CD4-positive, alpha-beta T cell treated with Interferon gamma for 1 hour (primary cell): ENCODE data around the gene TMEM86B.
A peak's percentile ranks its signal among the peaks of the same experiment; 100 is the strongest.

Experiments used
- DNase-seq: peaks from one replicate; pipeline ENCODE4 v3.0.0-alpha.2; 2020

Gene TMEM86B

GRCh38 chr19:55228403-55229031, at the start of gene TMEM86B:
TMEM86B (minus strand) TSS chr19:55228763; CDS start chr19:55228741, 22 bp downstream.
- DNase-seq = no peak

GRCh38 chr19:55277494-55277893, 48.9 kb upstream of the TMEM86B start:
- no peak for DNase-seq

- DNase-seq = peak; percentile 48
Observed at GRCh38 chr19:55276720-55277430, 48.3 kb upstream of the TMEM86B start.

- no peak for DNase-seq
Observed at GRCh38 chr19:55275851-55276719, 47.5 kb upstream of the TMEM86B start.

GRCh38 chr19:55273978-55274707, 45.6 kb upstream of the TMEM86B start:
- DNase-seq = no peak

- DNase-seq = no peak
Observed at GRCh38 chr19:55272142-55272541, 43.6 kb upstream of the TMEM86B start.

- DNase-seq = no peak
Observed at GRCh38 chr19:55270172-55270942, 41.8 kb upstream of the TMEM86B start.

GRCh38 chr19:55269299-55269698, 40.7 kb upstream of the TMEM86B start:
- no peak for DNase-seq

- no peak for DNase-seq
Observed at GRCh38 chr19:55266840-55267239, 38.3 kb upstream of the TMEM86B start.

GRCh38 chr19:55266404-55266803, 37.8 kb upstream of the TMEM86B start:
- DNase-seq = no peak

- DNase-seq = no peak
Observed at GRCh38 chr19:55265723-55266386, 37.3 kb upstream of the TMEM86B start.

GRCh38 chr19:55265173-55265572, 36.6 kb upstream of the TMEM86B start:
- no peak for DNase-seq

- no peak for DNase-seq
Observed at GRCh38 chr19:55264531-55264930, 36.0 kb upstream of the TMEM86B start.

GRCh38 chr19:55262359-55262758, 33.8 kb upstream of the TMEM86B start:
- no peak for DNase-seq

- DNase-seq = no peak
Observed at GRCh38 chr19:55261671-55262126, 33.1 kb upstream of the TMEM86B start.

- DNase-seq = no peak
Observed at GRCh38 chr19:55259540-55260210, 31.1 kb upstream of the TMEM86B start.

- peak; percentile 94 for DNase-seq
Observed at GRCh38 chr19:55258828-55259539, 30.4 kb upstream of the TMEM86B start, which contains the start of gene PPP6R1. PPP6R1 (minus strand) TSS chr19:55259017; CDS start chr19:55247103, 11,914 bp downstream.

- DNase-seq = peak; percentile 44
Observed at GRCh38 chr19:55258476-55258827, 29.9 kb upstream of the TMEM86B start.

GRCh38 chr19:55257461-55258420, 29.2 kb upstream of the TMEM86B start:
- DNase-seq = no peak
